Endometrium (tissue), 2 donors: Measurements from ENCODE around the gene UBL7.

ENCODE experiments used
- FAIRE-seq: peaks from 2 replicates; lab custom pipeline; 2012; peaks lifted over from hg19 to GRCh38; lab: Jason Lieb, UNC
- donor health status: control.
- donor health status: control.

UBL7 gene

GRCh38 chr15:74422652-74423430, 38.1 kb downstream of the UBL7 start:
- no peak for FAIRE-seq

- FAIRE-seq = no peak
These were observed 38.7 kb downstream of the UBL7 start for GRCh38 chr15:74422265-74422651.

GRCh38 chr15:74421302-74422245, 39.4 kb downstream of the UBL7 start:
- FAIRE-seq = no peak

GRCh38 chr15:74420193-74420905, 40.6 kb downstream of the UBL7 start:
- FAIRE-seq = no peak

- FAIRE-seq = no peak
These were observed 41.5 kb downstream of the UBL7 start for GRCh38 chr15:74419432-74419831.

- FAIRE-seq = no peak
These were observed 42.2 kb downstream of the UBL7 start for GRCh38 chr15:74418575-74419338.

- FAIRE-seq = no peak
These were observed 43.3 kb downstream of the UBL7 start for GRCh38 chr15:74417670-74418069.

GRCh38 chr15:74417225-74417624, 43.7 kb downstream of the UBL7 start:
- FAIRE-seq = no peak

- FAIRE-seq = no peak
These were observed 44.7 kb downstream of the UBL7 start for GRCh38 chr15:74415966-74416916.

GRCh38 chr15:74414603-74415338, 46.2 kb downstream of the UBL7 start:
- FAIRE-seq = no peak

- FAIRE-seq = no peak
These were observed 46.8 kb downstream of the UBL7 start for GRCh38 chr15:74414081-74414580.

GRCh38 chr15:74413350-74414080, 47.4 kb downstream of the UBL7 start:
- no peak for FAIRE-seq

GRCh38 chr15:74412159-74412558, 48.8 kb downstream of the UBL7 start:
- FAIRE-seq = no peak

- no peak for FAIRE-seq
These were observed 49.3 kb downstream of the UBL7 start for GRCh38 chr15:74411686-74412085.

- no peak for FAIRE-seq
These were observed 50.5 kb downstream of the UBL7 start for GRCh38 chr15:74410502-74410901.

GRCh38 chr15:74409225-74409624, 51.7 kb downstream of the UBL7 start:
- FAIRE-seq = no peak

GRCh38 chr15:74408815-74409214, 52.1 kb downstream of the UBL7 start:
- FAIRE-seq = no peak

GRCh38 chr15:74408385-74408784, 52.6 kb downstream of the UBL7 start:
- no peak for FAIRE-seq
